ENCODE results near the gene TENM4. TPM values are rescaled to one million over a fixed set of nuclear protein-coding genes. Genes with fewer than 3 reads are reported as not detected.

TENM4 gene
- total and polyA plus RNA-seq, 2 of the 8 experiments (the other 6 are each of a cell fraction or from before 2014, with no cell fraction given), result 3.5 to 7.2 TPM

- TF ChIP-seq CHD7 (IDR thresholded peaks at IDR 0.05; ENCODE audit: insufficient replicate concordance, low read length) (no peak), SIN3A (conservative IDR thresholded peaks at IDR 0.05 in 1 of 2, IDR thresholded peaks at IDR 0.05 in 1 of 2; ENCODE audit: low read depth in 1 of 2, low read length in 2 of 2) (no peak), SUZ12 (IDR thresholded peaks at IDR 0.05; ENCODE audit: low read length) (no peak), ATF3 (IDR thresholded peaks at IDR 0.05; ENCODE audit: insufficient read depth, low read depth, low read length) (no peak), MAX (IDR thresholded peaks at IDR 0.05) (no peak)
Observed at GRCh38 chr11:79382301-79383050, 58.4 kb downstream of the TENM4 start (continued).
